GM18951 (cell line): ENCODE measurements around the gene GNG2.
"Not testable (repeated sequence)": the region's sequence is repeated elsewhere in the genome, so short reads cannot be mapped to it uniquely, and the experiment has no call there.

Experiments
- POLR2A ChIP-seq: IDR thresholded peaks from 4 replicates; pipeline ENCODE4 v1.6.1; 2011; ENCODE audit warnings: mild to moderate bottlenecking; ENCODE audit not compliant: insufficient read length, insufficient read depth; ENCODE audit errors: extremely low read depth
- in situ Hi-C: fragments of 300-500 bp; cut with MboI; formaldehyde crosslinking; loops from one replicate; pipeline ENCODE4 v1.12.0; 2022; ENCODE audit warnings: low sequenced_read_pairs, mixed read lengths, inconsistent platforms; ENCODE audit not compliant: unreplicated experiment

The GNG2 gene

GRCh38 chr14:51894250-51894649, 33.8 kb downstream of the GNG2 start:
- TF ChIP-seq POLR2A, result no peak
- in situ Hi-C loops, result no loop called here

GRCh38 chr14:51895375-51895774, 35.0 kb downstream of the GNG2 start:
- no peak for TF ChIP-seq POLR2A
- in situ Hi-C loops, result no loop called here

- TF ChIP-seq POLR2A, result no peak
- in situ Hi-C loops, result no loop called here
Observed at GRCh38 chr14:51897791-51898355, 37.5 kb downstream of the GNG2 start.

GRCh38 chr14:51901475-51902024, 41.1 kb downstream of the GNG2 start:
- in situ Hi-C loops, result no loop called here

GRCh38 chr14:51905656-51906121, 45.3 kb downstream of the GNG2 start:
- in situ Hi-C loops, result not testable (repeated sequence)

More at GRCh38 chr14:51901475-51902024, 41.1 kb downstream of the GNG2 start:
- no peak for TF ChIP-seq POLR2A

- in situ Hi-C loops, result no loop called here
- TF ChIP-seq POLR2A, result no peak
Observed at GRCh38 chr14:51908086-51908485, 47.7 kb downstream of the GNG2 start.

- no peak for TF ChIP-seq POLR2A
- in situ Hi-C loops, result no loop called here
Observed at GRCh38 chr14:51912112-51912786, 51.8 kb downstream of the GNG2 start.

GRCh38 chr14:51914310-51914709, 53.9 kb downstream of the GNG2 start:
- in situ Hi-C loops, result no loop called here
- TF ChIP-seq POLR2A, result no peak

GRCh38 chr14:51917193-51917592, 56.8 kb downstream of the GNG2 start:
- in situ Hi-C loops, result no loop called here
- TF ChIP-seq POLR2A, result no peak

GRCh38 chr14:51921026-51921425, 60.6 kb downstream of the GNG2 start:
- in situ Hi-C loops, result no loop called here

GRCh38 chr14:51922624-51923023, 62.2 kb downstream of the GNG2 start:
- no peak for TF ChIP-seq POLR2A
- in situ Hi-C loops, result no loop called here

More at GRCh38 chr14:51921026-51921425, 60.6 kb downstream of the GNG2 start:
- no peak for TF ChIP-seq POLR2A

GRCh38 chr14:51924600-51924999, 64.2 kb downstream of the GNG2 start:
- in situ Hi-C loops, result no loop called here
- TF ChIP-seq POLR2A, result no peak

GRCh38 chr14:51925980-51926379, 65.6 kb downstream of the GNG2 start:
- TF ChIP-seq POLR2A, result no peak
- in situ Hi-C loops, result no loop called here

- in situ Hi-C loops, result no loop called here
Observed at GRCh38 chr14:51926449-51926848, 66.0 kb downstream of the GNG2 start.

More at GRCh38 chr14:51926449-51926848, 66.0 kb downstream of the GNG2 start:
- TF ChIP-seq POLR2A, result no peak
